SK-N-MC (cell line): ENCODE results near the gene NRSN1.
A peak's percentile ranks its signal among the peaks of the same experiment; 100 is the strongest.
"Not testable (repeated sequence)": the region's sequence is repeated elsewhere in the genome, so short reads cannot be mapped to it uniquely, and the experiment has no call there.

Experiments
- DNase-seq: peaks from one replicate; pipeline ENCODE4 v3.0.0-alpha.2; 2011; ENCODE audit warnings: low read depth, low spot score
- H3K27ac ChIP-seq: fragments of 200-600 bp; sonication (generic); 2 replicates; pipeline ENCODE4 v1.5.1; 2016; ENCODE audit warnings: mixed run types
- H3K36me3 ChIP-seq: fragments of 200-600 bp; sonication (generic); 2 replicates; pipeline ENCODE4 v1.6.1; 2017; ENCODE audit warnings: antibody characterized with exemption, low read length, mixed read lengths; ENCODE audit not compliant: insufficient read depth
- H3K4me3 ChIP-seq: fragments of 200-600 bp; sonication (generic); 2 replicates; pipeline ENCODE4 v1.5.1; 2016
- H3K9ac ChIP-seq: fragments of 200-600 bp; sonication (generic); 2 replicates; pipeline ENCODE4 v1.8.0; 2017; ENCODE audit warnings: mixed run types, mixed read lengths; ENCODE audit not compliant: insufficient read length
- H3K9me3 ChIP-seq: fragments of 200-600 bp; sonication (generic); 2 replicates; pipeline ENCODE4 v1.6.1; 2017; ENCODE audit warnings: low read depth, mild to moderate bottlenecking, antibody characterized with exemption, low read length, moderate library complexity, mixed read lengths
- EZH2 ChIP-seq: fragments of 200-600 bp; sonication (generic); IDR thresholded peaks from one replicate; pipeline ENCODE4 v1.6.1; 2017; ENCODE audit warnings: antibody characterized with exemption
- FOXP2 ChIP-seq: optimal IDR thresholded peaks from 2 replicates; pipeline ENCODE3; 2011; ENCODE audit warnings: mild to moderate bottlenecking, moderate library complexity; ENCODE audit not compliant: insufficient read depth; ENCODE audit errors: extremely low read length, control extremely low read depth
- POLR2AphosphoS5 ChIP-seq: IDR thresholded peaks from 2 replicates; pipeline ENCODE4 v1.6.1; 2012; ENCODE audit warnings: mild to moderate bottlenecking, low read depth, low read length, borderline replicate concordance

The NRSN1 gene

GRCh38 chr6:24126586-24127192 is 674 bp downstream of the NRSN1 start:
- H3K4me3 ChIP-seq, result peak overlapping the region; percentile 68
- H3K27ac ChIP-seq, result no peak overlapping the region

DNA sequence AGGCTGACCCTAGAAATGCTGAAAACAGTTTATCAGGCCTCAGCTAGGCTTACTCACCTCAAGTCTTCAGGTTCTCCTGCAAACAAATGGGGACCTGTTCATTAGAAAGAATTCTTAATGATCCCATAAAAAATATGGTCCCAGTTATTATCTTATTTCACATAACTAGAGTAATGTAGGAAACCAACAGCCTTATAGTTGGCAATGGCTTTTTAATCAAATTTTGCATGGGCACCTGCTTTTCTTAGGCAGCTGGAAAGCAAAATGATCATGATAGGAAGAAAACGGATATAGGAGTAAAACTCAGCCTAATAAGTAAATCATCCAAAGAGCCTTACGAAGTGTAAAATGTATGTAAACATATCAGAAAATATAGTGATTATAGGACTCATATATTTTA is 1.3 kb downstream of the NRSN1 start:
- Histone ChIP-seq H3K36me3 (no peaks in the 10 kb centered on the region), H3K27ac (no peak overlapping the region), H3K4me3 (no peak overlapping the region), H3K9ac (no peak overlapping the region), H3K9me3 (no peaks in the 10 kb centered on the region)
- DNase-seq, result no peak
- no peak for TF ChIP-seq POLR2AphosphoS5
- no peak for TF ChIP-seq FOXP2
- no peak for TF ChIP-seq EZH2

More at GRCh38 chr6:24126586-24127192, 674 bp downstream of the NRSN1 start:
- Histone ChIP-seq H3K9me3 (no peaks in the 10 kb centered on the region), H3K9ac (no peak overlapping the region), H3K36me3 (no peaks in the 10 kb centered on the region)
- DNase-seq, result peak; percentile 72
- TF ChIP-seq EZH2 (no peak), FOXP2 (no peak), POLR2AphosphoS5 (no peak)

GRCh38 chr6:24131751-24132150 is 5.7 kb downstream of the NRSN1 start:
- DNase-seq, result no peak

GRCh38 chr6:24139080-24139479 is 13.1 kb downstream of the NRSN1 start:
- no peak overlapping the region for H3K9ac ChIP-seq
- TF ChIP-seq FOXP2 (no peak), POLR2AphosphoS5 (no peak), EZH2 (no peak)
- no peak overlapping the region for H3K4me3 ChIP-seq
- DNase-seq, result no peak
- no peak overlapping the region for H3K27ac ChIP-seq
- H3K9me3 ChIP-seq, result no peaks in the 10 kb centered on the region
- no peaks in the 10 kb centered on the region for H3K36me3 ChIP-seq

More at GRCh38 chr6:24131751-24132150, 5.7 kb downstream of the NRSN1 start:
- Histone ChIP-seq H3K9me3 (no peaks in the 10 kb centered on the region), H3K4me3 (no peak overlapping the region), H3K36me3 (no peaks in the 10 kb centered on the region), H3K27ac (no peak overlapping the region), H3K9ac (no peak overlapping the region)
- TF ChIP-seq FOXP2 (no peak), POLR2AphosphoS5 (no peak), EZH2 (no peak)

GRCh38 chr6:24139639-24140038 is 13.6 kb downstream of the NRSN1 start:
- Histone ChIP-seq H3K4me3 (no peak overlapping the region), H3K9me3 (no peaks in the 10 kb centered on the region), H3K9ac (no peak overlapping the region), H3K27ac (no peak overlapping the region), H3K36me3 (no peaks in the 10 kb centered on the region)
- DNase-seq, result no peak
- no peak for TF ChIP-seq EZH2

DNA sequence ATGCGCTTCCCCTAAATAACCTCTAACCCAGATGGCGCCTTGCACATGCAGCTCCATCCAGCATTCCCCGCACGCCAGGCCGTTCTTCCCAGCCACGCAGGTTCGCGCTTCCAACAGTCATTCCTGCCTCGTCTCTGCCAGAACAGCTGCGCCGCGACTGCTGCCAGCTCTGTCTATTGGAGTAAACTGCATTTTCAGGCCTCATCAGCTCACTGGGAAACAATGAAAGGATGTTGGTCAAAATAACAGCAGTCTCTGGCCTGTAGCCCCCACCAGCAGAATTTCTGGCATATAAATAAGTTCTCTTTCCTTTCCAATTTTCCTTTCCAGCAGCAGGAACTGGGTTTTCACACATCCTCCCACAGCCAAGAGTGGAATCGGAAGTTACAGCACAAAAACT is 14.6 kb downstream of the NRSN1 start:
- no peaks in the 10 kb centered on the region for H3K36me3 ChIP-seq
- DNase-seq, result no peak
- H3K9me3 ChIP-seq, result no peaks in the 10 kb centered on the region
- TF ChIP-seq POLR2AphosphoS5, result no peak
- TF ChIP-seq EZH2, result no peak
- no peak for TF ChIP-seq FOXP2
- H3K4me3 ChIP-seq, result no peak overlapping the region
- H3K9ac ChIP-seq, result no peak overlapping the region
- H3K27ac ChIP-seq, result no peak overlapping the region

DNA sequence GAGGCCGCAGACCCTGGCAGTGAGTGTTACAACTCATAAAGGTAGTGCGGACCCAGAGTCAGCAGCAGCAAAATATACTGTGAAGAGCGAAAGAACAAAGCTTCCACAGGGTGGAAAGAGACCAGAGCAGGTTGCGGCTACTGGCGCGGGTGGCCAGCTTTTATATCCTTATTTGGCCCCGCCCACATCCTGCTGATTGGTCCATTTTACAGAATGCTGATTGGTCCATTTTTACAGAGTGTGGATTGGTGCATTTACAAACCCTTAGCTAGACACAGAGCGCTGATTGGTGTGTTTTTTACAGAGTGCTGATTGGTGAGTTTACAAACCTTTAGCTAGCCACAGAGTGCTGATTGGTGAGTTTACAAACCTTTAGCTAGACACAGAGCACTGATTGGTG is 16.7 kb downstream of the NRSN1 start:
- not testable (repeated sequence) for H3K27ac ChIP-seq, DNase-seq, H3K9me3 ChIP-seq, H3K4me3 ChIP-seq, H3K9ac ChIP-seq, H3K36me3 ChIP-seq

DNA sequence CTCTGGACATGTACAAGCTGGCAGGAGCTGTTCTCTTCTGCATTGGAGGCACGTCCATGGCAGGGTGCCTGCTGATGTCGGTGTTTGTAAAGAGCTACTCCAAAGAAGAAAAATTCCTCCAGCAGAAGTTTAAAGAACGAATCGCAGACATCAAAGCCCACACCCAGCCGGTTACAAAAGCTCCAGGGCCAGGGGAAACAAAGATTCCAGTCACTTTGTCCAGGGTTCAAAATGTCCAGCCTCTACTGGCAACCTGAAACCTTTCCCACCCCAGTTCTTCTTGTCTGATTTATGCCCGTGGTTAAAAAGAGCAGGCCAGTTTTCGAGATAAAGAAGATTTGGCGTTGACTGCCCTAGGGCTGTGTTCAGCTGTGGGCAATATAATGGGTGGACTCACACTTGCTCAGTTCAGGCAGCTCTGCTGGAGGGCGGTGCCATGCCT is 19.7 kb downstream of the NRSN1 start:
- Histone ChIP-seq H3K9me3 (no peaks in the 10 kb centered on the region), H3K27ac (no peak overlapping the region), H3K9ac (no peak overlapping the region), H3K4me3 (no peak overlapping the region), H3K36me3 (no peaks in the 10 kb centered on the region)
- no peak for TF ChIP-seq FOXP2
- no peak for TF ChIP-seq POLR2AphosphoS5
- TF ChIP-seq EZH2, result no peak
- DNase-seq, result no peak

GRCh38 chr6:24146871-24147270 is 20.9 kb downstream of the NRSN1 start:
- H3K27ac ChIP-seq, result no peak overlapping the region
- no peak for DNase-seq
- no peaks in the 10 kb centered on the region for H3K36me3 ChIP-seq
- no peak for TF ChIP-seq EZH2
- TF ChIP-seq FOXP2, result no peak
- no peak for TF ChIP-seq POLR2AphosphoS5
- no peak overlapping the region for H3K4me3 ChIP-seq
- no peak overlapping the region for H3K9ac ChIP-seq
- H3K9me3 ChIP-seq, result no peaks in the 10 kb centered on the region
